Anterior cingulate cortex (tissue), 58 donors: ENCODE results near the gene PLEK2.
"Not testable (repeated sequence)": the region's sequence is repeated elsewhere in the genome, so short reads cannot be mapped to it uniquely, and the experiment has no call there.

ENCODE experiments used
- DNase-seq, 58 donors: peaks; one replicate each; lab custom pipeline; 2025; lab: John Stamatoyannopoulos, UW

The PLEK2 gene

DNA sequence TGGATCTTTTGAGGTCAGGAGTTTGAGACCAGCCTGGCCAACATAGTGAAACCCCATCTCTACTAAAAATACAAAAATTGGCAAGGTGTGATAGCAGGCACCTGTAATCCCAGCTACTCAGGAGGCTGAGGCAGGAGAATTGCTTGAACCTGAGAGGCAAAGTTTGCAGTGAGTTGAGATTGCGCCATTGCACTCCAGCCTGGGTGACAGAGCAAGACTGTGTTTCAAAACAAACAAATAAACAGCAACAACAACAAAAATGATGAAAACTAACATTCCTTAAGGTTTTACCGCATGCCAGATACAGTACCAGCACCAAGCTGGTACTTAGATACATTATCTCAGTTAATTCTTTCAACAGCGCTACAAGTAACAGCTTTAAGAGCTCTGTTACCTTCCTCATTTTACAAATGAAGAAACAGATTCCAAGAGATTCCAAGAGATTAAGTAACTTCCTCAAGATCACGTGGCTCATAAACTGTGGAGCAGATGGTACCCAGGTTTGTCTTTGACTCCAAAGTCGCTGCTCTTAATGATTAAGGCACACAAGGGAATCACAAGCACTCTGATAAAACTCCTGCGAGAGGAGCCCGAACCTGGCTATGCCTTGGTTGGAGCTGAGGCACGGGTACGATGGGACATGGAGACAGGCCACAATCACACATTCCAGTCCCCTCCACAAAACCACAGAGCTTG, 17.7 kb upstream of the PLEK2 start:
- no peak for DNase-seq

GRCh38 chr14:67428501-67429031, 16.6 kb upstream of the PLEK2 start:
- DNase-seq = no peak

DNA sequence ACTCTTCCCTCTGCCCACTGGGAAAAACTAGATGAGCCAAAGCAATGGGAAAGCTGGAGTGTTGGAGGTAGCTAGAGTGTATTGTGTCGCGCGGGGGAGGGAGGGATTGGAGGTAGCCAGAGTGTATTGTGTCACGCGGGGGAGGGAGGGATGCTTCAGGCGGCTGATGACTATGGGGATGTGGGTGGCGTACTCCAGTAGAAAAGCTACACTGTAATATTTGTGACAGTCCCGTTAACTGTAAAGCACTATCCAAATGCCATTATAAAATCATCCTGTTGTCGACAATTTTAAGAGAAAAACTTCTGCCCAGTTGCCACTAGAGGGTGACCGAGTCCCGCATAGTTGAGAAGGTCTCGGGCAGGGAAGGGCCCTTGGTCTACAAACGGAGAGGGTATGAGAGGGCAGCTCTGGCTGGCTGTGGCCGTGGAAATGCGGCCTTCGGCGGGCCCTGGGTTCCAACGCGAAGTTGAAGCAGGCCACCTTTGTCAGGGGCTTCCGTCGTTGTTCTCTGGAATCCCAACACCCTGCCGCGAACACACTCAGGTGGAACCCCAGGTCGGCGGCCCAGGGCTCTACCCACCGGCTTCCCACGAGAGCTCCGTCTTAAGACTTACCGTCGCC, 15.1 kb upstream of the PLEK2 start:
- DNase-seq = peak; percentile 8 to 82 (median 56)

- DNase-seq = no peak
Measured at GRCh38 chr14:67426161-67426560, 14.2 kb upstream of the PLEK2 start.

DNA sequence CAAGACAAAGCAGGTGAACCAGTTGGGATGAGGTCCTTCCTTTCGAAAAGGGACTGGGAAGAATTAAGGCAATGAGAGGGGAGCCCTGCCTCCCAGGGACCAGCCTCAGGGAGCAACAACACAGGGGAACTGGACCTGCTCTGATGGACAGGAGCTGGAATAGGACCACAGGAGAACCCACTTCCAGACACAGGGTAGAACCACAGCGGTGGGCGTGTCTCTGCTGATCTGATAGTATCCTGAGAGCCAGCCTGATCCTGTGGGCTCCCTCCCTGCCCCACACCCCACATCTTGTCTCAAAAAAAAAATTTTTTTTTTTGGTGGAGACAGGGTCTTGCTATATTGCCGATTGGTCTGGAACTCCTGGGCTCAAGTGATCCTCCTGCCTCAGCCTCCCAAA, 13.6 kb upstream of the PLEK2 start:
- DNase-seq = no peak

- no peak for DNase-seq
Measured at GRCh38 chr14:67424539-67424938, 12.6 kb upstream of the PLEK2 start.

GRCh38 chr14:67423424-67423823, 11.5 kb upstream of the PLEK2 start:
- DNase-seq = no peak

- no peak for DNase-seq
Measured at GRCh38 chr14:67421356-67422224, 9.6 kb upstream of the PLEK2 start.

DNA sequence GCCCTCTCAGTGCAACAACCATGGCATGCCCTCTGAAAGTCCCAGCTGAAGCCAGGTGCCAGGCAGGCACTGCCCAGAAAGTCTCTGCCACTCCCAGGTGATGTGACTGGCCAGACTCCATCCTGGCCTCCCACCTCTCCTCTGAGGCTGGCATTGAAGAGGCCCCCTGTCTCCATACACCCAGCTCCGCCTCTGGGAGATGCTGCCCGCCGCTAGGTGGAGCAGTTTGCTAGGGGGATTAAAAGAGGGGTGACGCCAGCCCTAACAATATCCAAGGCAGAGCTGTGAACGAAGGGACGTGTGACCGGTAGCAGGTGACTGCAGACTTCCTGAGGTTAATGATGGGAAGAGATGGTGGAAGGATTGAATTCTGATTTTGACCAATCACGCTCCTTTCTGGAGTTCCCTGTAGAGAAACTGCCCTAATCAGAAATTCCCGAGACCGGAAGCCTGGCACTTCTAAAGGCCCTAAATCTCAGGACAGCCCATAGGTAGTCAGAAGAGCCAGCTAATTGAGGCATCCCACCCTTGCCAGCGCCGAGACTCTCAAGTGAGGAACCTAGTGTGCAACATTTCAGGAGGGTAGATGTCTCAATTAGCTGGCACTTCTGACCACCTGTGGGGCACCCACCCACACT, 8.3 kb upstream of the PLEK2 start:
- DNase-seq = no peak

DNA sequence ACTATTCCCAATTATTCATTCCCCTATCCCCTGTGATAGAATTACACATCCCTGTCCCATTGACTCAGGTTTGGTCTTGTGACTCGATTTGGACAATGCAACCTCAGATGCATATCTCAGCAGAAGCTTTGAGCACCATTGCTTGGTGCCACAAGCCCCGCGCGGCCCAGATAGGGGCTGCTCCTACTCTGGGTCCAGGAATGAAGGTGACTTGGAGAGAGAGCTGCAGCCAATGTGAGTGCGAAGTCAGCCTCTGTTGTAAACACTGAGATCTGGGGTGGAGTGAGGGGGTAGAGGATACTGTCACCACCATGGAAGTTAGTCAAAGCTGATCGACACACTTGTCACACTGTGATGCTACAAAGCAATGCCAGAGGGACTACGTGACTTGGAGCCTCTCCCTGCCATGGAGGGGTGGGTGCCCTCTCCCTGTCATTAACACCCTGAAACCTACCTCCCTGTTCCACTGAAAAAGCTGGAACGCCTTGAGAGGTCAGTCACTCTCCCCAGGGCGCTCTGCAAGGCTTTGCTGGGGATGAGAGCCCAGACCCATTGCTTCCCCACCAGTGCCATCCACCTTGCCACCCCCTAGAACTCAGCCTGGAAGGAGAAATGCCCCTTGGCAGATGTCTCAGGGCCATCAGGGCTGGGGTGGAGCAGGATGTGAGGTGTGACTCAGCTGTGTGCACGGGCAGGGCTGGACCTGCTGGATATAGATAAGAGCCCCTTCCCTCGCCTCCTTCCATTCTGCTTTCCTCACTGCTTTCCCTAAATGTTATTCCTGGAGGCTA, 6.6 kb upstream of the PLEK2 start:
- no peak for DNase-seq

DNA sequence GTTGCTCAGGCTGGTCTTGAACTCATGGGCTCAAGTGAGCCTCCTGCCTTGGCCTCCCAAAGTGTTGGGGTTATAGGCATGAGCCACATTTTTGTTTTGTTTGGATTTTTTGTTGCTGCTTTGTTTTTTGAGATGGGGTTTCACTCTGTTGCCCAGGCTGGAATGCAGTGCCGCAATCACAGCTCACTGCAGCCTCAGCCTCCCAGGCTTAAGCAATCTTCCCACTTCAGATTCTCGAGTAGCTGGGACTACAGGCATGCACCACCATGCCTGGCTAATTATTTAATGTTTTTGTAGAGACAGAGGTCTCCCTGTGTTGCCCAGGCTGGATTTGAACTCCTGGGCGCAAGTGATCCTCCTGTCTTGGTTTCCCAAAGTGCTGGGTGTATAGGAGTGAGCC, 5.7 kb upstream of the PLEK2 start:
- no peak for DNase-seq

DNA sequence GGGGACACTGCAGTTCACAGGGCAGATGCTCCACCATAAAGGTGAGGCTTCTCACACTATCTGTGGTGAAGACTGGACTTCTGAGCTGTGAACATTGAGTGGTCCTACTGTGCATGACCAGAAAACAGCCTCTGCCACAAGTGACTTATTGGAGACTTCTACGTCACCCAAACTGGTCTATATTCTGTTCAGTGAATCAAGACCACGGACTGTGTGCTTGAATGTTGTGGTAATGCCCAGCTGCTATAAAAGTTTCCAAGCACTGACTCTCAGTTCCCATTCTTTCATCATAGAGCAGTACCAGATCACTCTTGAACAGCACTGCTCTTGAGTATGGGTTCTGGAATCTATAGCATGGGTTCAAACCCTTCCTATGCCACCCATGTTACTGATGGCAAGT, 4.8 kb upstream of the PLEK2 start:
- DNase-seq = no peak

- DNase-seq = no peak
Measured at GRCh38 chr14:67416085-67416484, 4.1 kb upstream of the PLEK2 start.

DNA sequence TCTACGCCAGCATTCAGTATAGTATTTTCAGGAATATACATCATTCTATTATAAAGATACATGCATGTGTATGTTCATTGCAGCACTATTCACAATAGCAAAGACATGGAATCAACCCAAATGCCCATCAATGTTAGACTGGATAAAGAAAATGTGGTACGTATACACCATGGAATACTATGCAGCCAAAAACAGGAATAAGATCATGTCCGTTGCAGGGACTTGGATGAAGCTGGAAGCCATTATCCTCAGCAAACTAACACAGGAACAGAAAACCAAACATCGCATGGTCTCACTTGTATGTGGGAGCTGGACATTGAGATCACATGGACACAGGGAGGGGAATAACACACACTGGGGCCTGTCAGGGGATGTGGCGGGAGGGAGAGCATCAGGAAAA, 3.6 kb upstream of the PLEK2 start:
- DNase-seq = not testable (repeated sequence)

- no peak for DNase-seq
Measured at GRCh38 chr14:67413806-67414769, 2.1 kb upstream of the PLEK2 start.

DNA sequence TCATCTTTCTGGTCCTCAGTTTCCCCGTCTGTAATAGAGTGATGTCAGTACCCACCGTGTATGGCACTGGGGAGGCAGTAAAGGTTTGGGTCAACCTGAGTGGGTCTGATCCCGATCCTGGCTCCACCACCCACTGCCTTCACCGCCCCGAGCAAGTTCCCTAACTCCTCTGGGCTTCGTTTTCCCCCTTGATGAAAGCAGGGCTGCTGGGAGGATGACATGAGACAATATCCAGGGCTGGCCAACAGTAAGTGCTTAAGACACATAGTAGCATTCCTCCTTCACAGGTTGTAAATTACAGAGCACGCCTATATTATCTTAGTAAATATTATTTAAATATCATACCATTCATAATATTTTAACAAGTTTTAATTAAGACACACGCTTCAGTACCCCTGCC, 595 bp downstream of the PLEK2 start:
- DNase-seq = no peak

GRCh38 chr14:67410313-67410712, 1.7 kb downstream of the PLEK2 start:
- no peak for DNase-seq

DNA sequence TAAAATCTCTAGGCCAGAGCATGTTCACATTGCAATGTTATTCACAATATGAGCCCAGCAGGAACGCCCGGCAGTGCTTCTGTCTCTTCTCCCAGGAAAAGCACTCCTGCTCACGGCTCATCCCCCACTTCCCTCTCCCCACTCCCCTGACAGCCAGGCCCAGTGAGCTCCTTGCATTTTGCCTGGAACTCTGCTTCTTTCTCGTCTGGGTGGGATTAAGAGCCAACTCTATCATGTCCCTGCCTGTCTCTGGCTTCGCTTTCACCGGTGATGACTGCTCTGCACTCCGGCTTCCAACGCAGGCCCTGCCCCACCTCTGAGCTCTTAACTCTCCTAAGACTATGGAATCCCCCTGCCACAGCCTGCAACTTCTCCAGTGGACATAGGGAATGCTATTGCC, 2.5 kb downstream of the PLEK2 start:
- DNase-seq = no peak
